ENCODE measurements around the gene LMBR1.
"Not testable (repeated sequence)": the region's sequence is repeated elsewhere in the genome, so short reads cannot be mapped to it uniquely, and the experiment has no call there.

LMBR1 gene

GRCh38 chr7:156892821-156893706 is at the start of gene LMBR1:
Gene LMBR1 (minus strand): TSS chr7:156893183. CDS start chr7:156892993, 190 bp downstream.
- Histone ChIP-seq H3K4me1 (ENCODE audit: control insufficient read depth, insufficient read depth, low read length) (peaks cover 3% of the 10 kb centered on the region), H3K4me3 (ENCODE audit: low read length) (peak within 1 kb of the TSS; percentile 97), H3K27me3 (ENCODE audit: control insufficient read depth, insufficient read depth, low read length) (no peaks in the 10 kb centered on the region), H3K9ac (ENCODE audit: low read length) (peak within 1 kb of the TSS; percentile 82), H3K36me3 (ENCODE audit: control insufficient read depth, insufficient read depth, low read length) (no peaks in the 10 kb centered on the region), H3K27ac (ENCODE audit: low read depth, low read length) (peak within 1 kb of the TSS; percentile 90)

- Histone ChIP-seq H3K27ac (ENCODE audit: low read depth, low read length) (no peak overlapping the region), H3K4me1 (ENCODE audit: control insufficient read depth, insufficient read depth, low read length) (no peaks in the 10 kb centered on the region), H3K36me3 (ENCODE audit: control insufficient read depth, insufficient read depth, low read length) (no peaks in the 10 kb centered on the region), H3K9ac (ENCODE audit: low read length) (no peak overlapping the region), H3K4me3 (ENCODE audit: low read length) (no peak overlapping the region), H3K27me3 (ENCODE audit: control insufficient read depth, insufficient read depth, low read length) (peaks cover 16% of the 10 kb centered on the region)
Observed at GRCh38 chr7:156942708-156943090, 49.7 kb upstream of the LMBR1 start.

DNA sequence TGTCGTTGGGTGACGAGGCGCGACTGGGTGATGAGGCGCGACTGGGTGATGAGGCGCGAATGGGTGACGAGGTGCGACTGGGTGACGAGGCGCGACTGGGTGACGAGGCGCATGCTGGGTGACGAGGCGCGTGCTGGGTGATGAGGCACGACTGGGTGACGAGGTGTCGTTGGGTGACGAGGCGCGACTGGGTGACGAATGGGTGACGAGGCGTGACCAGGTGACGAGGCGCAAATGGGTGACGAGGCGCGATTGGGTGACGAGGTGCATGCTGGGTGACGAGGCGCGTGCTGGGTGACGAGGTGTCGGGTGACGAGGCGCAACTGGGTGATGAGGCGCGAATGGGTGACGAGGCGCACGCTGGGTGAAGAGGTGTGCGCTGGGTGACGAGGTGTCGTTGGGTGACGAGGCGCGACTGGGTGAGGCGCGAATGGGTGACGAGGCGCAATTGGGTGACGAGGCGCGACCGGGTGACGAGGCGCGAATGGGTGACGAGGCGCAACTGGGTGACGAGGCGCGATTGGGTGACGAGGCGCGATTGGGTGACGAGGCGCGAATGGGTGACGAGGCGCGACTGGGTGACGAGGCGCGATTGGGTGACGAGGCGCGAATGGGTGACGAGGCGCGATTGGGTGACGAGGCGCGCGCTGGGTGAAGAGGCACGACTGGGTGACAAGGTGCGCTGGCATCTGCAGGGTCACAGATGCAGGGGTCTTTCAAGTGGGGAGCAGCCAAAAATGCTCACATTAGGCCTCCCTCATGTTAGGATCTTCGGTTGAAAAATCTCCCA is 48.6 kb upstream of the LMBR1 start:
- Histone ChIP-seq H3K4me1 (ENCODE audit: control insufficient read depth, insufficient read depth, low read length) (no peaks in the 10 kb centered on the region), H3K27me3 (ENCODE audit: control insufficient read depth, insufficient read depth, low read length) (peaks cover 16% of the 10 kb centered on the region), H3K36me3 (ENCODE audit: control insufficient read depth, insufficient read depth, low read length) (no peaks in the 10 kb centered on the region), H3K27ac (ENCODE audit: low read depth, low read length) (no peak overlapping the region), H3K4me3 (ENCODE audit: low read length) (no peak overlapping the region), H3K9ac (ENCODE audit: low read length) (no peak overlapping the region)

GRCh38 chr7:156940421-156941122 is 47.6 kb upstream of the LMBR1 start:
- Histone ChIP-seq H3K36me3 (ENCODE audit: control insufficient read depth, insufficient read depth, low read length) (no peaks in the 10 kb centered on the region), H3K4me3 (ENCODE audit: low read length) (no peak overlapping the region), H3K27ac (ENCODE audit: low read depth, low read length) (no peak overlapping the region), H3K27me3 (ENCODE audit: control insufficient read depth, insufficient read depth, low read length) (peaks cover 16% of the 10 kb centered on the region), H3K4me1 (ENCODE audit: control insufficient read depth, insufficient read depth, low read length) (no peaks in the 10 kb centered on the region), H3K9ac (ENCODE audit: low read length) (no peak overlapping the region)

DNA sequence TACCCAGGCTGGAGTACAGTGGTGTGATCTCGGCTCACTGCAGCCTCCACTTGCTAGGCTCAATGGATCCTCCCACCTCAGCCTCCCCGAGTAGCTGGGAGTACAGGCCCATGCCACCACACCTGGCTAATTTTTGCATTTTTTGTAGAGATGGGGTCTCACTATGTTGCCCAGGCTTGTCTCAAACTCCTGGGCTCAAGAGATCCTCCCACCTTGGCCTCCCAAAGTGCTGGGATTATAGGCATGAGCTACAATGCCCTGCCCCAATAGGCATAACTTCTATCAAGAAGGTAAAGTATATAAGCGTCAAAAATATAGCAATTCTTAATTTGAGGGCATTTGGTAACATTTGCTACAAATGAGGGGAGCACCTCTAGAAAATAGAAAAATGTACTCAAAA is 43.8 kb upstream of the LMBR1 start:
- not testable (repeated sequence) for H3K4me1 ChIP-seq (ENCODE audit: control insufficient read depth, insufficient read depth, low read length); H3K27ac ChIP-seq (ENCODE audit: low read depth, low read length); H3K4me3 ChIP-seq (ENCODE audit: low read length); H3K9ac ChIP-seq (ENCODE audit: low read length); H3K27me3 ChIP-seq (ENCODE audit: control insufficient read depth, insufficient read depth, low read length); H3K36me3 ChIP-seq (ENCODE audit: control insufficient read depth, insufficient read depth, low read length)

DNA sequence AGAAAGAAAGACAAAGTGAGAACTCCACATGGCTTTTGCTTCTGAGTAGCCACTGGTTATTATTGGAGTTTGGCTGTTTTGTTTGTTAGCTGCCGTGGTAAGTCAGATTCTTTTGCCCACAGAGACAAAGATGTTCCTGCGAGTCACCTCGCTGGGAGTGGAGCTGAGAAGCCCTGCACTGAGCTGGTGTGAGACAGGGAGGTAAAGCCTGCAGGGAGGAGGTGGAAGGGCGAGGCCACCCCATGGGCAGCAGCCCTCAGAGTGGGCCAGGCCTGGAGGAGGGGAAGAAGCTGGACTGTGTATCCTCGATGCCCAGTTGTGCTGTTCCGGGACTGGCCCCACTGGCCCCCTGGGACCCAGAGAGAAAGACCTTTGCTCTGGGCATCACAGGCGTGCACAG is 42.3 kb upstream of the LMBR1 start:
- Histone ChIP-seq H3K27ac (ENCODE audit: low read depth, low read length) (no peak overlapping the region), H3K4me1 (ENCODE audit: control insufficient read depth, insufficient read depth, low read length) (no peaks in the 10 kb centered on the region)

GRCh38 chr7:156932006-156932405 is 39.0 kb upstream of the LMBR1 start:
- Histone ChIP-seq H3K27ac (ENCODE audit: low read depth, low read length) (no peak overlapping the region), H3K4me3 (ENCODE audit: low read length) (no peak overlapping the region), H3K27me3 (ENCODE audit: control insufficient read depth, insufficient read depth, low read length) (no peaks in the 10 kb centered on the region), H3K4me1 (ENCODE audit: control insufficient read depth, insufficient read depth, low read length) (no peaks in the 10 kb centered on the region), H3K9ac (ENCODE audit: low read length) (no peak overlapping the region), H3K36me3 (ENCODE audit: control insufficient read depth, insufficient read depth, low read length) (no peaks in the 10 kb centered on the region)

More for the DNA sequence above, 42.3 kb upstream of the LMBR1 start:
- no peaks in the 10 kb centered on the region for H3K36me3 ChIP-seq (ENCODE audit: control insufficient read depth, insufficient read depth, low read length)
- H3K4me3 ChIP-seq (ENCODE audit: low read length) = no peak overlapping the region
- H3K27me3 ChIP-seq (ENCODE audit: control insufficient read depth, insufficient read depth, low read length) = no peaks in the 10 kb centered on the region
- no peak overlapping the region for H3K9ac ChIP-seq (ENCODE audit: low read length)

DNA sequence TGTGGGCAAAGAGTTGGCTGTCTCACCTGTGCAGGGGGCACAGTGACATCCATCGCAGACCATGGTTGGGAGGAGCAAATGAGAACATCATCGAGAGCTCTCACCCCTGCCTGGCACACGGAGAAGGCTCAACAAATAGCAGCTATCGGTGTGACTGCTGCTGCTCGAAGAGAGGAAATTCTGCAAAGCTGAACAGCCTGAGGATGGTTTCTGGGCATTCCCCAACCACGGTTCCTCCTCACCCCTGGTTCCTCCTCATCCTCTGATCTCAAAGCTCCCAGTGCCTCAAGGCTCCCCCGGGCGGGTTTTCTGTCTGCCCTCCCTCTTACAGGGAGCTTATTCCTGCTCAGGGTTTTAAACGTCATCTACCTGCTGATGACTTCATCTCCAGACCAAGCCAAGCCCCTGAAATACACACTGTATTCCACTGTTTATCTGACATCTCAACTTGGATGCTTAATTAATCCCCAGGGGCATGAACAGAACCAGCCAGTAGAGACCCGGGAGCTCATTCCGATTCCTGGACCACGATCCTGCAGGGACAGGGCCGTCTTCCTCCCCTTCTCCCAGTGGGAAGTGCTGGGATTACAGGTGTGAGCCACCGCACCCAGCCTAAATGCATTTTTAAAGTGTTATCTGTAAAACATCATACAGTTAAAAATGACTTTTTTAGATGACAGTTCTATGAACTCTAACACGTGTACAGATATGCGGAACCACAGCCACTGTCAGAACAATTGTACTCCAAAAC is 37.0 kb upstream of the LMBR1 start:
- Histone ChIP-seq H3K4me3 (ENCODE audit: low read length) (no peak overlapping the region), H3K27ac (ENCODE audit: low read depth, low read length) (no peak overlapping the region), H3K36me3 (ENCODE audit: control insufficient read depth, insufficient read depth, low read length) (no peaks in the 10 kb centered on the region), H3K9ac (ENCODE audit: low read length) (no peak overlapping the region), H3K4me1 (ENCODE audit: control insufficient read depth, insufficient read depth, low read length) (no peaks in the 10 kb centered on the region), H3K27me3 (ENCODE audit: control insufficient read depth, insufficient read depth, low read length) (no peaks in the 10 kb centered on the region)

DNA sequence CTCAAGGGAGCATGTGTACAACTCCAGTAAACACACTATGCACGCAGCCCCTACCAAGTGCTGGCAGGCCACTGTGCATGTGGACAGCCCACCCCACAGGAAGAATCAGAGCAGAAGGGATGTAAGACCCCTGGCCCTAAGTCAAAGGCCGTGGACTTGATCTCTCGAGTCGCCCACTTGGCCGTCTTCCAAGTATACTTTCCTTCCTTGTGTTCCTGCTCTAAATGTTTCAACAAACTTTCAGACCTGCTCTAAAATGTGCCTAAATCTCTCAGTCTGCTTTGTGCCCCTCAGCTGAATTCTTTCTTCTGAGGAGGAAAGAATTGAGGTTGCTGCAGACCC is 35.4 kb upstream of the LMBR1 start:
- Histone ChIP-seq H3K27ac (ENCODE audit: low read depth, low read length) (no peak overlapping the region), H3K36me3 (ENCODE audit: control insufficient read depth, insufficient read depth, low read length) (no peaks in the 10 kb centered on the region), H3K4me1 (ENCODE audit: control insufficient read depth, insufficient read depth, low read length) (no peaks in the 10 kb centered on the region), H3K9ac (ENCODE audit: low read length) (no peak overlapping the region), H3K27me3 (ENCODE audit: control insufficient read depth, insufficient read depth, low read length) (no peaks in the 10 kb centered on the region), H3K4me3 (ENCODE audit: low read length) (no peak overlapping the region)

GRCh38 chr7:156927571-156928405 is 34.8 kb upstream of the LMBR1 start:
- Histone ChIP-seq H3K9ac (ENCODE audit: low read length) (no peak overlapping the region), H3K36me3 (ENCODE audit: control insufficient read depth, insufficient read depth, low read length) (no peaks in the 10 kb centered on the region), H3K27me3 (ENCODE audit: control insufficient read depth, insufficient read depth, low read length) (no peaks in the 10 kb centered on the region), H3K4me1 (ENCODE audit: control insufficient read depth, insufficient read depth, low read length) (no peaks in the 10 kb centered on the region), H3K4me3 (ENCODE audit: low read length) (no peak overlapping the region), H3K27ac (ENCODE audit: low read depth, low read length) (no peak overlapping the region)

GRCh38 chr7:156925821-156926220 is 32.8 kb upstream of the LMBR1 start:
- H3K36me3 ChIP-seq (ENCODE audit: control insufficient read depth, insufficient read depth, low read length); H3K27me3 ChIP-seq (ENCODE audit: control insufficient read depth, insufficient read depth, low read length); H3K27ac ChIP-seq (ENCODE audit: low read depth, low read length); H3K4me3 ChIP-seq (ENCODE audit: low read length); H3K9ac ChIP-seq (ENCODE audit: low read length); H3K4me1 ChIP-seq (ENCODE audit: control insufficient read depth, insufficient read depth, low read length): not testable (repeated sequence)

Measured in rectal smooth muscle tissue (tissue), 1 donor.